Measurements from ENCODE around the gene RMRP. TPM values are rescaled to one million over a fixed set of nuclear protein-coding genes. Genes with fewer than 3 reads are reported as not detected.
A peak's percentile ranks its signal among the peaks of the same experiment; 100 is the strongest.

RMRP gene
- polyA plus RNA-seq, 1 donor, result not detected

DNA sequence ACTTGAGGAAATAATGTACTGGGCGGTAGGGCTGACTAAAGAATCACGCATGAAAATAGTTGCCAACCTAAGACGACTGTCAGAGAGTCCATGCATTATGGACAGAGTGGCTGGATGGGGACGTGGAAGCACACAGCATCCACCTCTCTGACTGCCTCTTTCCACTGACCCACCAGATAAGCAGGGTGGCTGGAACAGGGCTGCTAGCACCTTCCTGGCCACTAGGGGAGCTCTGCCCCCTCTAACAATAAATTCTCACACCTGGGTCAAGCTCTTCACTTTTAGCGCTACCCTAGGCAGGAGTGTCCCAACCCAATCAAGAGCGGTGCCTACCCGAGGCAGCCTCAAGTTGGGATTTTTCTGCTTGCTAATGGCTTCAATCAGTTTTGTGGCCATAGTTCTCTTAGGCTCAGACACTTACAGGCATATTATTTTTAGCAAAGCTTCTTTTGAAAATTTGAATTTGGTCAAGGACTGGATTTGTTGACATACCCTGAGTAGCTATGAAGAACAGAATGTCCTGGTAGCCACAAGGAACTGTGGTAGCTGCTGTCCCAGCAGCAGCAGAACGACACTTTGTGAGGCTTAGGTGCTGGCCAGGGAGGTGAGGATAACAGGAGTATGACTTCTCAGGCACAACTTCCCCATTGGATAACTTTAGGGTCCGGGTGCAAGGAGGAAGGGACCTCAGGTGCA lies 38.8 kb upstream of the RMRP start:
- H3K27ac ChIP-seq (ENCODE audit: low read length), result no peak overlapping the region
- no peaks in the 10 kb centered on the region for H3K4me1 ChIP-seq (ENCODE audit: control insufficient read depth, insufficient read depth, low read length)
- H3K36me3 ChIP-seq (ENCODE audit: control insufficient read depth, insufficient read depth, low read length), result peaks cover 50% of the 10 kb centered on the region
- no peaks in the 10 kb centered on the region for H3K9me3 ChIP-seq (ENCODE audit: control insufficient read depth, low read depth, low read length)
- peak; percentile 34 to 49 for DNase-seq
- WGBS (ENCODE audit: insufficient coverage, low lambda C conversion rate), result 100% methylated on average over 1 of the region's 9 CpGs
- no peak overlapping the region for H3K4me3 ChIP-seq (ENCODE audit: low read length)
- H3K27me3 ChIP-seq (ENCODE audit: control insufficient read depth, insufficient read depth, low read length), result no peaks in the 10 kb centered on the region

DNA sequence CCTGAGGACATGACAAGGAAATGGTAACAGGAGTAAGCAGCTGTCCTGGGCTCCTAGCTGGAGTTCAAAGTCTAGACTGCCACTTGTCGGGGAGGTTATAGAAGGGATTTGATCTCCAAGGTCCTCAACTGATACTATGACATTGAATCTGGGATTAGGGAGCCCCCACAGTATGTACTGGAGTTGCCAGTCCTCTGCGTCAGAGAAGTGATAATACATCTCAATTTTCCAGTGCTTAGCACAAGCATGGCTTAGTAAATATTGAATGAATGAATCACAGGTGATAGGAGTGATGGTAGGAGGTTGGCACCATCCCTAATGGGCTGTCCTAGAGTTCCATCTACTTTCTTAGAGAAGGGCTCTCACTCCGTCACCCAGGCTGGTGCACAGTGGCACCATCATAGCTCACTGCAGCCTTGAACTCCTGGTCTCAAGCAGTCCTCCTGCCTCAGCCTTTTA lies 38.2 kb upstream of the RMRP start:
- H3K27me3 ChIP-seq (ENCODE audit: control insufficient read depth, insufficient read depth, low read length), result no peaks in the 10 kb centered on the region
- peak in 1 of 2 donors; percentile 57 for DNase-seq
- peaks cover 3% of the 10 kb centered on the region for H3K4me1 ChIP-seq (ENCODE audit: control insufficient read depth, insufficient read depth, low read length)
- no peak overlapping the region for H3K4me3 ChIP-seq (ENCODE audit: low read length)
- no peak overlapping the region for H3K27ac ChIP-seq (ENCODE audit: low read length)
- H3K36me3 ChIP-seq (ENCODE audit: control insufficient read depth, insufficient read depth, low read length), result peaks cover 43% of the 10 kb centered on the region
- no CpG with 5 or more reads among the region's 3 CpGs for WGBS (ENCODE audit: insufficient coverage, low lambda C conversion rate)
- no peaks in the 10 kb centered on the region for H3K9me3 ChIP-seq (ENCODE audit: control insufficient read depth, low read depth, low read length)

DNA sequence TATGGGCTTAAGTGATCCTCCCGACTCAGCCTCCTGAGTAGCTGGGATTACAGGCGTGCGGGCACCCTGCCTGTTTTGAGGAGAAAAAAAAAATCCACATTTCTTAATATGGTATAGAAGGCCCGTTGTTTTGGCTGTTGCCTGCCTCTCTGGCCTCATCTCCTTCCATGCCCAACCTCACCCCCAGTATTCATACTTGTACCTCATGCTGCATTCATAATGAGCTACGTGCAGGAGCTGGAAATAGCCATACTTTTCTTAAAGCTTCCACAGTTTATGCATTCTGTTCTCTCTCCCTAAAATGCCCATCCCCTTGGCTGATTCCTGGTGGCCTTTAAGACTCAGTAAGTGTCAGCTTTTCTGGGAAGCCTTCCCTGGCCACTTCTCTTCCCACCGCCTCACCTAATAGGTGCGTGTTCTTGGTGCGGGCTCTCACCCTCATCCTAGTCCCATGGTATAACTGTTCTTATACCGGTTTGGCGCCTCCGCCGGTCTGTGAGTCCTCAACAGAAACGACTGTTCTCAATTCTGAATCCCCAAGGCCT lies 34.0 kb upstream of the RMRP start:
- Histone ChIP-seq H3K36me3 (ENCODE audit: control insufficient read depth, insufficient read depth, low read length) (peaks cover 4% of the 10 kb centered on the region), H3K27me3 (ENCODE audit: control insufficient read depth, insufficient read depth, low read length) (peaks cover 2% of the 10 kb centered on the region), H3K9me3 (ENCODE audit: control insufficient read depth, low read depth, low read length) (peaks cover 2% of the 10 kb centered on the region), H3K27ac (ENCODE audit: low read length) (peak overlapping the region; percentile 86), H3K4me3 (ENCODE audit: low read length) (no peak overlapping the region), H3K4me1 (ENCODE audit: control insufficient read depth, insufficient read depth, low read length) (peaks cover 17% of the 10 kb centered on the region)
- peak in 1 of 2 donors; percentile 28 for DNase-seq
- 80% methylated on average over 1 of the region's 13 CpGs for WGBS (ENCODE audit: insufficient coverage, low lambda C conversion rate)

DNA sequence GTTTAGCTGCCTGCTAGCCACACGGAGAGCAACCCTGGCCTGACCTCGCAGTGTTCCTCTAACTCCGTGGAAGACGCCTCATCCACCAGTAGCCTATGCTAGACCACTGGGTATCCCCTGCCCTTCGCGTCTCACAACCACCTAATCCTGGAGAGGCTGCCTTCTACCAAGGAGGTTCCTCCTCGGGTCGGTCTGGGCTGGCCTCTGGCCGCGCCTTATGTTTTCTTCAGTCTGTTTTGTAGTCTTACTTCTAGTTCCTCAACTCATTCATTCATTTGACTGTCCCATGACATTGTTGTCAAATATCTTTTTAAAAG lies 33.5 kb upstream of the RMRP start:
- peak overlapping the region; percentile 86 for H3K27ac ChIP-seq (ENCODE audit: low read length)
- H3K27me3 ChIP-seq (ENCODE audit: control insufficient read depth, insufficient read depth, low read length), result peaks cover 2% of the 10 kb centered on the region
- H3K36me3 ChIP-seq (ENCODE audit: control insufficient read depth, insufficient read depth, low read length), result peaks cover 5% of the 10 kb centered on the region
- no peak for DNase-seq
- peaks cover 2% of the 10 kb centered on the region for H3K9me3 ChIP-seq (ENCODE audit: control insufficient read depth, low read depth, low read length)
- H3K4me1 ChIP-seq (ENCODE audit: control insufficient read depth, insufficient read depth, low read length), result peaks cover 17% of the 10 kb centered on the region
- peak overlapping the region; percentile 78 for H3K4me3 ChIP-seq (ENCODE audit: low read length)
- 64% methylated on average over 2 of the region's 10 CpGs for WGBS (ENCODE audit: insufficient coverage, low lambda C conversion rate)

DNA sequence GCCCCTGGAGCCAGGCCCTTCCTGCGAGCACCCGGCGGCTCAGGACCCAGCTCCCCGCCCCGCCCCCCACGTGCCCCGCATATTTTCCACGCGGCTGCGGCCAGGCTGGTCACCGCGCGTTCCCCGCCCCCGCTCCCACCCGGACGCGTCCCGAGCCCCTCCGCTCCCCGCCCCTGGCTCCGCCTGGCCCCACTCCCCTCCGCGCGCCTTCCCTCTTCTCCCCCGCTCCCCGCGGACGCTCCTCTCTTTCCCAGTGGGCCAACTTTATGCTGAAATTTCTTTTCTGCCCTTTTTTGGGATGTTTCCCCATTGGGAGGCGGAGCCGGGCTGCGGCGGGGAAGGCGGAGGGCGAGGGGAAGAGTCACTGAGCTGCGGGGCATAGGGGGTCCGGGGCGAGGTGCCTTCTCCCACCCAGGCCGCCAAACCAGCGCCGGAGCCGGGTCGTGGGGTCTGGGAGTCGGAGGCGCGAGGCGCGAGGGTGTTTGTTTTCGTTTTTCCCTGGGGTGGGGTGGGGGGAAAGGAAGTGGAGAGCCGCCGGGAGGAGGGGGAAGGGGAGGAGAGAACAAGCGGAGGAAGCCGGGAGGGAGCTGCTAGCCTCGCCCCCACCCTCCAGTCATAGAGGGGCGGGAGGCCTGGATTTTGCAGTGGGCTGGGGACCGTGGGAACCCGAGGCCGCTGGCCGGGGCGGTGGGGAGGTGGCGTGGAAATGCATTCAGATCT lies 33.0 kb upstream of the RMRP start:
- peaks cover 3% of the 10 kb centered on the region for H3K36me3 ChIP-seq (ENCODE audit: control insufficient read depth, insufficient read depth, low read length)
- peaks cover 2% of the 10 kb centered on the region for H3K27me3 ChIP-seq (ENCODE audit: control insufficient read depth, insufficient read depth, low read length)
- DNase-seq, result peak; percentile 57 to 69
- peak overlapping the region; percentile 78 for H3K4me3 ChIP-seq (ENCODE audit: low read length)
- no CpG with 5 or more reads among the region's 61 CpGs for WGBS (ENCODE audit: insufficient coverage, low lambda C conversion rate)
- H3K4me1 ChIP-seq (ENCODE audit: control insufficient read depth, insufficient read depth, low read length), result peaks cover 17% of the 10 kb centered on the region
- H3K9me3 ChIP-seq (ENCODE audit: control insufficient read depth, low read depth, low read length), result peaks cover 2% of the 10 kb centered on the region
- peak overlapping the region; percentile 86 for H3K27ac ChIP-seq (ENCODE audit: low read length)

DNA sequence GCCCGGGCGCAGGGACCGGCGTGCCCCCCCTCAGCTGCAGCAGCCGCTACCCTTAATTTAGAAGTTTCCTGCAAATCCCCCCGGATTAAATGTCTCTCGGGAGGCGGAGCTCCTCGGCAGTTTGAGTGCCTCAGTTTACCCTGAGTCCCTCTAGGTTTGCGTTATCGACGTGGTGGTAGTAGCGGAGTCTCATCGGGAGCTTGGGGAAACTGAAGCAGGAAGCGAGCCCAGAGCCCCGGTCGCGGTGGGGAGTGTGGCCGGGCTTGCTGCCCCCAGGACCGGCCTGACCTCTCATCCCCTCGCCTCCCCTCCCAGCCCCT lies 32.4 kb upstream of the RMRP start:
- Histone ChIP-seq H3K27ac (ENCODE audit: low read length) (peak overlapping the region; percentile 86), H3K4me1 (ENCODE audit: control insufficient read depth, insufficient read depth, low read length) (peaks cover 17% of the 10 kb centered on the region), H3K36me3 (ENCODE audit: control insufficient read depth, insufficient read depth, low read length) (peaks cover 7% of the 10 kb centered on the region), H3K27me3 (ENCODE audit: control insufficient read depth, insufficient read depth, low read length) (peaks cover 2% of the 10 kb centered on the region), H3K4me3 (ENCODE audit: low read length) (peak overlapping the region; percentile 78), H3K9me3 (ENCODE audit: control insufficient read depth, low read depth, low read length) (peaks cover 7% of the 10 kb centered on the region)
- DNase-seq, result no peak
- whole genome bisulfite sequencing (ENCODE audit: insufficient coverage, low lambda C conversion rate), result no CpG with 5 or more reads among the region's 21 CpGs

DNA sequence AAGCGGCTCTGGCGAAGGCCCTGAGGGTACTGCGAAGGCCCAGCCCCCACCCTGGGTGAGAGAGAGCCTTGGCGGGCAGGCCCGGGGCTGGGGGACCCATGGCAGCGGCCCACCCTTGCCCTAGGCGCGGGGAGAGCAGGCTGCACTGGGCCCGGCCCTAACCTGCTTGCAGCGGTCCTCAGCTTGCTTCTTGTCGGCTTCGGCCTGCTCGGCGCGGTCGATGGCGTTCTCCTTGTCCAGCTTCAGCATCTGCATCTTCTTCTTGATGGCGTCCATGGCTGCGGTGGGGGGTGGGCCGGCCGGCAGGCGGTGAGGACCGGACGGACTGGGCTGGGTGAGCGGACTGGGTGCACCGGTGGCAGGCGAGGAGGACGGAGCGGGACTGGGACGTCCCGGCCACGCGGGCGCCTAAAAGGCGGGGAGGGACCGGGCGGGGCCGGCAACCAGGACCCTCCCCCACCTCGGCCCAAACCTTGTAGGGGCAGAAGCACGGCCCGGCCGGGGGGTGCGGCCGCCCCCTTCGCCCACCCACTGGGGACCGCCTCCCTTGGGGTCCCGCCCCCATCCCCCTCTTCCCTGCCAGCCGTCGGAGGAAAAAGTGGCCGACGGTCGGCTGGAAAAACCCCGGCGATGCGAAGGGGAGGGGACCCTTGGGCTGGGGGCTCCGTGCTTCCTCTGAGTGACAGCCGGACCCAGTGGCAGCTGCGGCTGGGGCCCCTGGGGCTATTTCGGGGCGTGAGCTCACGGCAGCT lies 31.9 kb upstream of the RMRP start, which contains the start of gene TPM2:
Gene TPM2, minus strand, starts transcription at position 384 of the 752 bp plus-strand sequence. Its CDS starts 108 bp downstream, at position 276.
- Histone ChIP-seq H3K27ac (ENCODE audit: low read length) (peak within 1 kb of the TSS; percentile 86), H3K36me3 (ENCODE audit: control insufficient read depth, insufficient read depth, low read length) (peaks cover 13% of the 10 kb centered on the region), H3K9me3 (ENCODE audit: control insufficient read depth, low read depth, low read length) (peaks cover 9% of the 10 kb centered on the region), H3K4me3 (ENCODE audit: low read length) (peak within 1 kb of the TSS; percentile 78), H3K4me1 (ENCODE audit: control insufficient read depth, insufficient read depth, low read length) (peaks cover 17% of the 10 kb centered on the region), H3K27me3 (ENCODE audit: control insufficient read depth, insufficient read depth, low read length) (peaks cover 2% of the 10 kb centered on the region)
- WGBS (ENCODE audit: insufficient coverage, low lambda C conversion rate), result no CpG with 5 or more reads among the region's 61 CpGs
- peak; percentile 42 to 64 for DNase-seq

DNA sequence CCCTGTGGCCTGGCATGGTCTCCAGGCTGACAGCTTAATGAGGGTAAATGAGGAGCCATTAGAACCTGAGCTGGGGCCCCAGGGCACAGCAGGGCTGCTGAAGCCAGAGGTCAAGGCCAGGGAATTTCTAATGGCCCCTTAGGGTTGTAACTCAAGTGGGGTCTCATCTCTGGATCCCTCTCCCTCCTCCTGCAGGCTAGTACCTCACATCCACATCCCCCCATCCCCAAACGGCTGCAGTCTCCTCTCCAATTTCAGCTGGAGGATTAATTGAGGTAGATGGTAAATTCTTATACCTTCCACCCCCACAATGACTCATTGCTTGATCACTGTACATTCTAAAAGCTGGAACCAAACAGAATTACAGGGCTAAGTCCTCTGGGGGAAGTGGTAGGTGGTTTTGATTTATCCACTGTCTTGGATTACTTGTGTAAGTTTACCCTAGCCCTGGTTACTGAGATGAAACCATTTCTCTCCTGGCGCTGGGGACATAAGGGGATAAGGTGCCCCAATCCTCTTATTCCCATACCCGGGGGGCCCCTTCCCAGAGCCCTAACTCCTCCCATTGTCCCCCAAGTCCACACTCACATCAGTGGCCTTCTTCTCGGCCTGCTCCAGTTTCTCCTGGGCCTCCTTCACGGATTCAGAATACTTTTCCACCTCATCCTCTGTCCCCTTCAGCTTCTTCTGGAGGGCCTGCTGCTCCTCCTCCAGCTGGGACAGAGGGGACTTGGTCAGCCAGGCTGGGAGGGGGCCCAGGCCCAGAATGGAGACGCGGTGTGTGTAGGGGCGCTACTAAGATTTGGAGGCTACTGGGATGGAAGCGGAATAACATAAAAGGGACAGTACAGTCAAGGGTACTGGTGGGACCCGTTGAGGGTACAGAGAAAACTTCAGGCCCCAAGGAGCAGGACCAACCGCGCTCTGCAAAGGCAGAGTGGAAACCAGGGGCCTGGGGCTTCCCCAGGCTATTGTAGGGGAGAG lies 31.0 kb upstream of the RMRP start:
- DNase-seq, result peak in 1 of 2 donors; percentile 32
- peaks cover 19% of the 10 kb centered on the region for H3K36me3 ChIP-seq (ENCODE audit: control insufficient read depth, insufficient read depth, low read length)
- H3K4me1 ChIP-seq (ENCODE audit: control insufficient read depth, insufficient read depth, low read length), result peaks cover 17% of the 10 kb centered on the region
- H3K9me3 ChIP-seq (ENCODE audit: control insufficient read depth, low read depth, low read length), result peaks cover 9% of the 10 kb centered on the region
- peak overlapping the region; percentile 64 for H3K27ac ChIP-seq (ENCODE audit: low read length)
- H3K27me3 ChIP-seq (ENCODE audit: control insufficient read depth, insufficient read depth, low read length), result peaks cover 2% of the 10 kb centered on the region
- 60% methylated on average over 1 of the region's 12 CpGs for WGBS (ENCODE audit: insufficient coverage, low lambda C conversion rate)
- peak overlapping the region; percentile 78 for H3K4me3 ChIP-seq (ENCODE audit: low read length)

DNA sequence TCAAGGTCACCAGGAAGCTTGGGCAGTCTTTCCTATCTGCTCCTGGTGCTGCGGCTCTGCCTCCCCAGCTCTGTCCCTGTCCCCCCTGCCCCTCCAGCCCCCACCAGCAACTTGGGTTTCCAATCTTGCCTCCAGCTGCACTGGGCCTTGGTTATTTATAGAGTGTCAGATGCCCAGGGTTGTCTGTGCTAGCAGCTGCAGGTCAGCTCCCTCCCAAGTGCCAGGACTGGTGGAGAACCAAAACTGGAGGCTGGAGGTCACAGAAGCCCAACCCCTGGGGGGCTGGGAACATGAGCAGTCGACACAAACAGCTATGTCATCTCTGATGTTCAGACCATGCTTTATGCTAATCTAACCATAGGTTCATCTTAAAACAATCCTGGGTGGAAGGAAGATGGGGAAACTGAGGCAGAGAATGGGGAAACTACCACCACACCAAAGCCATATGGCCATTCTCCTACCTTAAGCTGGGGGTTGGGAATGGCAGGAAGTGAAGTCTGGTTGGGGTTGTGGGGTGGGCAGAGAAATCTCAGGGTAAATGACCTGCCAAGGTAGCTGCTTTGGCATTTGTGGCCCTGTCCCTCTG lies 30.2 kb upstream of the RMRP start:
- Histone ChIP-seq H3K4me3 (ENCODE audit: low read length) (peak overlapping the region; percentile 78), H3K4me1 (ENCODE audit: control insufficient read depth, insufficient read depth, low read length) (peaks cover 17% of the 10 kb centered on the region), H3K9me3 (ENCODE audit: control insufficient read depth, low read depth, low read length) (peaks cover 9% of the 10 kb centered on the region), H3K36me3 (ENCODE audit: control insufficient read depth, insufficient read depth, low read length) (peaks cover 26% of the 10 kb centered on the region), H3K27me3 (ENCODE audit: control insufficient read depth, insufficient read depth, low read length) (peaks cover 2% of the 10 kb centered on the region), H3K27ac (ENCODE audit: low read length) (peak overlapping the region; percentile 34)
- no peak for DNase-seq
- whole genome bisulfite sequencing (ENCODE audit: insufficient coverage, low lambda C conversion rate), result no CpG with 5 or more reads among the region's 2 CpGs
